Tibial artery (tissue), 4 donors: ENCODE results near the gene USP5.
A peak's percentile ranks its signal among the peaks of the same experiment; 100 is the strongest.

Source experiments
- DNase-seq, 2 donors: peaks; one replicate each; pipeline ENCODE4 v3.0.0-alpha.2; 2019
- H3K27ac ChIP-seq, 2 donors: fragments of 200-600 bp; sonication (generic) in 1 of 2; 1 replicate in 1 of 2; 2 replicates in 1 of 2; pipeline ENCODE4 v1.5.1; 2018 to 2019; ENCODE audit warnings: mild to moderate bottlenecking in 1 of 2
- H3K27me3 ChIP-seq, 2 donors: fragments of 200-600 bp; sonication (generic) in 1 of 2; one replicate each; pipeline versions ENCODE4 v1.5.1 to v1.6.0; 2016 to 2019
- H3K36me3 ChIP-seq, 3 donors: fragments of 200-600 bp; sonication (generic) in 2 of 3; one replicate each; pipeline ENCODE4 v1.5.1; 2016 to 2019; ENCODE audit warnings: mild to moderate bottlenecking in 2 of 3
- H3K4me1 ChIP-seq, 4 donors: fragments of 200-600 bp; sonication (generic) in 2 of 4; 1 replicate in 3 of 4; 2 replicates in 1 of 4; pipeline ENCODE4 v1.5.1; 2016 to 2019
- H3K4me3 ChIP-seq, 2 donors: fragments of 200-600 bp; sonication (generic) in 1 of 2; 1 replicate in 1 of 2; 2 replicates in 1 of 2; pipeline ENCODE4 v1.5.1; 2018 to 2019; ENCODE audit warnings: mild to moderate bottlenecking in 2 of 2
- H3K9me3 ChIP-seq, 3 donors: fragments of 200-600 bp; sonication (generic) in 1 of 3; one replicate each; pipeline ENCODE4 v1.5.1; 2016 to 2019
- CTCF ChIP-seq, 2 experiments: fragments of 200-600 bp in 1 of 2; fragments of 450-650 bp in 1 of 2; IDR thresholded peaks; one replicate each; pipeline ENCODE4 v1.5.1; 2017 to 2019; ENCODE audit warnings: antibody characterized with exemption in 2 of 2, mild to moderate bottlenecking in 1 of 2, moderate library complexity in 1 of 2
- intact Hi-C: fragments of 100-400 bp; cut with DNase I; formaldehyde crosslinking; loops from one replicate; pipeline ENCODE4 v1.15.0; 2023; ENCODE audit warnings: low total_unique reads

Gene USP5

GRCh38 chr12:6823182-6824084 is 28.5 kb upstream of the USP5 start:
- H3K27ac ChIP-seq = no peak overlapping the region
- no peak for DNase-seq
- peaks cover 0 to 62% of the 10 kb centered on the region in 2 donors for H3K27me3 ChIP-seq
- intact Hi-C loops = no loop called here
- H3K36me3 ChIP-seq = no peaks in the 10 kb centered on the region
- H3K9me3 ChIP-seq = no peaks in the 10 kb centered on the region
- peaks cover 0 to 40% (median 35%) of the 10 kb centered on the region in 4 donors for H3K4me1 ChIP-seq
- no peak for TF ChIP-seq CTCF (IDR thresholded peaks at IDR 0.05)
- H3K4me3 ChIP-seq = no peak overlapping the region

- Histone ChIP-seq H3K4me1 (peaks cover 0 to 45% (median 37%) of the 10 kb centered on the region in 4 donors), H3K27me3 (peaks cover 0 to 56% of the 10 kb centered on the region in 2 donors), H3K36me3 (no peaks in the 10 kb centered on the region), H3K27ac (no peak overlapping the region), H3K9me3 (no peaks in the 10 kb centered on the region), H3K4me3 (no peak overlapping the region)
- intact Hi-C loops = no loop called here
- DNase-seq = no peak
- TF ChIP-seq CTCF (IDR thresholded peaks at IDR 0.05) = no peak
Observed at GRCh38 chr12:6824085-6824775, 27.7 kb upstream of the USP5 start.

- no peak for TF ChIP-seq CTCF (IDR thresholded peaks at IDR 0.05)
- intact Hi-C loops = loop anchor here (5.0 kb wide), 1 partner anchor 73 kb away; the partner anchor contains the start of gene MLF2
- no peak overlapping the region for H3K27ac ChIP-seq
- peaks cover 0 to 49% of the 10 kb centered on the region in 2 donors for H3K27me3 ChIP-seq
- H3K36me3 ChIP-seq = no peaks in the 10 kb centered on the region
- H3K4me1 ChIP-seq = peaks cover 0 to 52% (median 43%) of the 10 kb centered on the region in 4 donors
- H3K9me3 ChIP-seq = no peaks in the 10 kb centered on the region
- no peak for DNase-seq
- no peak overlapping the region for H3K4me3 ChIP-seq
Observed at GRCh38 chr12:6824901-6825381, 27.0 kb upstream of the USP5 start.

- H3K4me3 ChIP-seq = no peak overlapping the region
- H3K4me1 ChIP-seq = peaks cover 0 to 54% (median 44%) of the 10 kb centered on the region in 4 donors
- H3K27ac ChIP-seq = no peak overlapping the region
- H3K27me3 ChIP-seq = peaks cover 0 to 43% of the 10 kb centered on the region in 2 donors
- peaks cover 0 to 6% (median 0%) of the 10 kb centered on the region in 3 donors for H3K36me3 ChIP-seq
- peak; percentile 86 to 90 for TF ChIP-seq CTCF (IDR thresholded peaks at IDR 0.05)
- H3K9me3 ChIP-seq = no peaks in the 10 kb centered on the region
- intact Hi-C loops = loop anchor here (5.0 kb wide), 1 partner anchor 73 kb away; the partner anchor contains the start of gene MLF2
- DNase-seq = peak; percentile 77 to 89
Observed at GRCh38 chr12:6825398-6826124, 26.4 kb upstream of the USP5 start.

GRCh38 chr12:6826125-6826733 is 25.7 kb upstream of the USP5 start:
- intact Hi-C loops = loop anchor here (5.0 kb wide), 1 partner anchor 74 kb away; the partner anchor contains the start of gene MLF2
- Histone ChIP-seq H3K36me3 (peaks cover 0 to 13% (median 3%) of the 10 kb centered on the region in 3 donors), H3K9me3 (no peaks in the 10 kb centered on the region), H3K27ac (no peak overlapping the region), H3K4me1 (peaks cover 0 to 53% (median 42%) of the 10 kb centered on the region in 4 donors), H3K27me3 (peaks cover 0 to 38% of the 10 kb centered on the region in 2 donors), H3K4me3 (no peak overlapping the region)
- DNase-seq = no peak
- no peak for TF ChIP-seq CTCF (IDR thresholded peaks at IDR 0.05)
